Gastrocnemius medialis (tissue), 4 donors: Measurements from ENCODE around the gene SDR9C7.

Source experiments
- POLR2A ChIP-seq, 2 donors: fragments of 450-650 bp; IDR thresholded peaks; one replicate each; pipeline ENCODE4 v1.6.1; 2017; ENCODE audit warnings: antibody characterized with exemption in 2 of 2, mild to moderate bottlenecking in 2 of 2, moderate library complexity in 2 of 2
- TF ChIP-seq, protein P1 (sequence below), 5 experiments: fragments of 450-650 bp in 3 of 5; fragments of 200-600 bp in 2 of 5; sonication (generic) in 2 of 5; IDR thresholded peaks in 4 of 5; conservative IDR thresholded peaks in 1 of 5; 1 replicate in 4 of 5; 2 replicates in 1 of 5; pipeline ENCODE4 v1.5.1; 2016 to 2019; ENCODE audit warnings: antibody characterized with exemption in 5 of 5, mild to moderate bottlenecking in 3 of 5, moderate library complexity in 3 of 5

GRCh38 chr12:56931474-56931978 is 2.7 kb downstream of the SDR9C7 start:
- TF ChIP-seq POLR2A (IDR thresholded peaks at IDR 0.05) = no peak
- TF ChIP-seq, protein P1, sequence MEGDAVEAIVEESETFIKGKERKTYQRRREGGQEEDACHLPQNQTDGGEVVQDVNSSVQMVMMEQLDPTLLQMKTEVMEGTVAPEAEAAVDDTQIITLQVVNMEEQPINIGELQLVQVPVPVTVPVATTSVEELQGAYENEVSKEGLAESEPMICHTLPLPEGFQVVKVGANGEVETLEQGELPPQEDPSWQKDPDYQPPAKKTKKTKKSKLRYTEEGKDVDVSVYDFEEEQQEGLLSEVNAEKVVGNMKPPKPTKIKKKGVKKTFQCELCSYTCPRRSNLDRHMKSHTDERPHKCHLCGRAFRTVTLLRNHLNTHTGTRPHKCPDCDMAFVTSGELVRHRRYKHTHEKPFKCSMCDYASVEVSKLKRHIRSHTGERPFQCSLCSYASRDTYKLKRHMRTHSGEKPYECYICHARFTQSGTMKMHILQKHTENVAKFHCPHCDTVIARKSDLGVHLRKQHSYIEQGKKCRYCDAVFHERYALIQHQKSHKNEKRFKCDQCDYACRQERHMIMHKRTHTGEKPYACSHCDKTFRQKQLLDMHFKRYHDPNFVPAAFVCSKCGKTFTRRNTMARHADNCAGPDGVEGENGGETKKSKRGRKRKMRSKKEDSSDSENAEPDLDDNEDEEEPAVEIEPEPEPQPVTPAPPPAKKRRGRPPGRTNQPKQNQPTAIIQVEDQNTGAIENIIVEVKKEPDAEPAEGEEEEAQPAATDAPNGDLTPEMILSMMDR (IDR thresholded peaks at IDR 0.05 in 4 of 5, conservative IDR thresholded peaks at IDR 0.05 in 1 of 5) = no peak
